Activated naive CD4-positive, alpha-beta T cell treated with anti-CD3 and anti-CD28 coated beads, Interleukin-2, amount 50 U/mL, for 16 hours (primary cell): Measurements from ENCODE around the gene HIF1A.
"Not testable (repeated sequence)": the region's sequence is repeated elsewhere in the genome, so short reads cannot be mapped to it uniquely, and the experiment has no call there.

Experiments used
- DNase-seq: peaks from one replicate; pipeline ENCODE4 v3.0.0-alpha.2; 2020

The HIF1A gene

DNA sequence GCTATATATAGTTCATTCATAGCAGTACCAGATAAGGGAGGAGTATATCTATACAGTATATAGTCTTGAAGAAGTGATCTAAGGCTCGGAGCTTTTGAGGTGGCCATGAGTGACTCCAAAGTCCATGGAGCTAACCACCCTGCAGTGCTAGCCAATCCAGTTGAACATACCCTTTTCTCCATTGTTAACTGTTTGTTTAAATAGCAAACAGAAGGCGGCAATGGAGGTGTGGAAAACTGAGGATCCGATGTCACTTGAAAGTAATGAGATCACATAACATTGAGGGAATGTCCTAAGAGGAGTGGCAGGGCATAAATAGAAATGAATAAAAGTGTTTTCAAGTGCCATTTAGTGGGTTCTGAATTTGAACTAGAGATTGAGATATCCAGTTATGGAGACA is 54.6 kb downstream of the HIF1A start:
- DNase-seq: no peak

DNA sequence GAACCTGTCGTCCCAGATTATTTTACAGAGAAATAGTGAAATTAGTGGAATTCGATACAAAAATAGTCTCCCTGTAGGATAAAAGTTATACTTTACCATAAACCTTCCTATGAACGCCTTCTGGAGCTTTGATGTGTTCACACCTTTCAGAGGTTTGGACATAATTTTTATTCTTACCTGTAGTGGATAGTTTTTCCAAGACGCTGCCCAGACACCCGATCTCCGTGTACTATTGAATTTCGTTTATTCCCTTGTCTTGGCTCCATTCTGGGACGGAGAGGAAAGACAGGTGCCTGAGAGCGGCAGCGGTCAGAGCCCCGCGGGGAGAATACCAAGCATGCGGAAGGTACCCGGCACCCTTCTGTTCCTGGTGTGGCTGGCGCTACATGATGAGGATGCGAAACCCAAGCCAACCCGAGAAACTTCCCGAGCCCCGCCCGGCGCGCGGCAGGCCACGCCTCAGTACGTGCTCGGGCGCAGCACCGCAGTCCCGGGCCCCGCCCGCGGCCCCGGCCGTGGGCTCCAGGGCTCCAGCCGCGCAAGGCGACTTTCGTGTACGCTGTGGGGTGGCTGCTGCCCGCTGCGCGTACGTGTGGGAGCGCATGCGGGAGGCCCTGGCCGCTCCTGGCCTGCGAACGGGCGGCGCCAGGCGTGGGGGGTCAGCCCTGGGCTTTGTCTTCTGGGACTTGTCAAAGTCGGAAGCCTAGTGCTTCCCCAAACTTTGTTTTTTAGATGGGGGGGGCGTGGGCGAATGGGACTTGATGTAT is 55.6 kb downstream of the HIF1A start:
- DNase-seq: peak; percentile 66

DNA sequence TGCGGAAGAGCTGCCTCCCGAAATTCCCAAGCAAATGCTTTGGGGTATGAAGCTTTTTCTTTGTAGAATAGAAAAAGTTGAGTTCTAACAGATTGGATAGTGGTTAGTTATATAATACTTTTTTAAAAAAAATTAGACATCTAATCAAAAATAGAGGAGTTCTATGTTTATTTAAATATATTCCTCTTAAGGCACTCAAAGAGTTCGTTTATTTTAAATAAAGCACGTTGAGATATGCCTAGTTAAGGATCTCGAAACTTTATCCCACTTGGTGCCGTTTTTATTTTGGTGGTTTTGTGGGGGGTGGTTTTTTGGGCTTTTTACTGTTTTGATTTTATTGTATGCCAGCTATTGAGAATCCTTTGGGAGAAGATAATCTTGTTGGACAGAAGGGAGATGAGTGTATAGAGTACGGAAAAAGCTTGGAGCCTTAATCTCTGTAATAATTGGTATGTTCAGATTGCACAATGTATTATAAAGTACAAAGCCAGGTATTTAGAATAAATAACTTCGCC is 56.2 kb downstream of the HIF1A start:
- DNase-seq: no peak

GRCh38 chr14:61752626-61753025 is 57.3 kb downstream of the HIF1A start:
- DNase-seq: no peak

- no peak for DNase-seq
Measured at GRCh38 chr14:61753631-61754030, 58.3 kb downstream of the HIF1A start.

DNA sequence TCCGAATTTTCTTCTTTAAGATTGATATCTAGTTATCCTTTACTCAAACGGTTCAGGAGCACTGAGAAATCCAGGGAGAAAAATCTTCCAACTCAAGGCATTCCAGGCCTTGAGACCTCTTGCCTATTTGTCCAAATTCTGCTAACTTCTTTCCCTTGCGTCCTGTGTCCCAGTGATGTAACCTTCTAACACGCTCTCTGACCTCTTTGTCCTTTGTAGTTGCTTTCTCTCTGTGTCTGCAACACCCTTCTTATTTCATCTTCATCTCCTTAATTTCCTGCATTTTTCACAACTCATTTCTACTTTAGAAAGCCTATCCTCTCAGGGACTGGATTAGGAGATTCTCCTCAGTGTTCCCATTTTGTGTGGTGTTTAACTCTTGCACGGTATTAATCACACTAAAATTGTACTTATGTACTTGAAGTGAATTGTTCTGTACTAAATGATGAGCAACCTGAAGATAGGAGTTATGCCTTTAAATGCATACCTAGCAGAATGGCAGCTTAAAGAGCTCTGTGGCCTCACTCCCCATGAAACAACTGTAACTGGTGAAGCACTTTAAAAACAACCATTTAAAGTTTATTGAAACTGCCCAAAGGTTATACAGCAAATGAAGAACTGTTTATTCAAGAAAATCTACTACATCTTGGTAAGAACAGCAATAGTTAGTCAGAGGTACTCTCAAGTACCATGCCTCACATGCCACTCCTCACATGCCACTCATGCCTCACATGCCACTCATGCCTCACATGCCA is 59.5 kb downstream of the HIF1A start:
- no peak for DNase-seq

- DNase-seq: not testable (repeated sequence)
Measured at GRCh38 chr14:61755382-61755742, 60.0 kb downstream of the HIF1A start.

DNA sequence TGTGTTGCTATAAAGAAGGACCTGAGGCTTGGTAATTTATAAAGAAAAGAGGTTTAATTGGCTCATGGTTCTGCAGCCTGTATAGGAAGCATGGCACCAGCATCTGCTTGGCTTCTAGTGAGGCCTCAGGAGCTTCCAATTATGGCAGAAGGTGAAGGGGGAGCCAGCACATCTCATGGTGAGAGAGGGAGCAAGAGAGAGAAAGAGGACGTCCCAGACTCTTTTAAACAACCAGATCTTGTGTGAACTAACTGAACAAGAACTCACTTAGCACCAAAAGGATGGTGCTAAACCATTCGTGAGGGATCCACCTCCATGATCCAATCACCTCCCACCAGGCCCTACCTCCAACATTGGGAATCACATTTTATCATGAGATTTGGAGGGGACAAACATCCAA is 60.8 kb downstream of the HIF1A start:
- no peak for DNase-seq

DNA sequence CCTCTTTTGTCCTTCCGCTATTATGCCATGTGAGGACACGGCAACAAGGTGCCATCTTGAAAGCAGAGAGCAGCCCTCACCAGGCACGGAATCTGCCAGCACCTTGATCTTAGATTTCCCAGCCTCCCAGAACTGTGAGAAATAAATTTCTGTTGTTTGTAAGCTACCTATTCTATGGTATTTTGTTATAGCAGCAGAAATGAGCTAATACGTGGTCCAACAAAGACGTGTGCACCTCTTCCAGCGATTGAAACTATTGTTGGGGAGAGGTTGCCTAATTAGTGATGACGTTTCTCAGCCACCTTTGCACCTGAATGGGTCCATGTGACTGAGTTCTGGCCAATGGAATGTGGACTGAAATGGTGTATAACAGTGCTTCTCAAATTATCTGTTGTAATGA is 64.6 kb downstream of the HIF1A start:
- no peak for DNase-seq

- no peak for DNase-seq
Measured at GRCh38 chr14:61761557-61761956, 66.2 kb downstream of the HIF1A start.

GRCh38 chr14:61761959-61762786 is 66.9 kb downstream of the HIF1A start, which contains the start of gene SNAPC1:
Gene SNAPC1 (plus strand): TSS chr14:61762420. CDS start chr14:61762461, 41 bp downstream.
- DNase-seq: peak; percentile 98

GRCh38 chr14:61764342-61765122 is 69.2 kb downstream of the HIF1A start:
- DNase-seq: no peak

- DNase-seq: no peak
Measured at GRCh38 chr14:61765225-61765943, 70.1 kb downstream of the HIF1A start.

GRCh38 chr14:61766151-61766550 is 70.8 kb downstream of the HIF1A start:
- DNase-seq: no peak

- no peak for DNase-seq
Measured at GRCh38 chr14:61768240-61768639, 72.9 kb downstream of the HIF1A start.

GRCh38 chr14:61769893-61770292 is 74.6 kb downstream of the HIF1A start:
- DNase-seq: no peak

DNA sequence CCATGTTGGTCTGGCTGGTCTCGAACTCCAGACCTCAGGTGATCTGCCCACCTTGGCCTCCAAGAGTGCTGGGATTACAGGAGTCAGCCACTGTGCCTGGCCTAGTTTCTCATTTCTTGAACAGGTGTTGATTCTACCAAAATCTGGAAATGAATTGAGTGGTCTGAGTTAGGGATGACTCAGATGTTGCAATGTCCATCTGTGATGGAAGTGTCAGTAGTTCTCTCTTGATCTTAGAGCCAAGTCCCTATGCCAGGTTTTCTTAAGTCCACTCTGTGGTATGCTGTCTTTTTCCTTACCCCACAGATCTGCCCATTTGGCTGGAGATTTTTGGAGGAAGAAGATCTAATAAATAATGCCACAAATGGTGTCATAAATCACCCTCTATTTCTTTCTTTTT is 79.5 kb downstream of the HIF1A start:
- no peak for DNase-seq

- DNase-seq: no peak
Measured at GRCh38 chr14:61780125-61780524, 84.8 kb downstream of the HIF1A start.

- no peak for DNase-seq
Measured at GRCh38 chr14:61797309-61797708, 102.0 kb downstream of the HIF1A start.
